Measurements from ENCODE around the gene KRT76.

DNA sequence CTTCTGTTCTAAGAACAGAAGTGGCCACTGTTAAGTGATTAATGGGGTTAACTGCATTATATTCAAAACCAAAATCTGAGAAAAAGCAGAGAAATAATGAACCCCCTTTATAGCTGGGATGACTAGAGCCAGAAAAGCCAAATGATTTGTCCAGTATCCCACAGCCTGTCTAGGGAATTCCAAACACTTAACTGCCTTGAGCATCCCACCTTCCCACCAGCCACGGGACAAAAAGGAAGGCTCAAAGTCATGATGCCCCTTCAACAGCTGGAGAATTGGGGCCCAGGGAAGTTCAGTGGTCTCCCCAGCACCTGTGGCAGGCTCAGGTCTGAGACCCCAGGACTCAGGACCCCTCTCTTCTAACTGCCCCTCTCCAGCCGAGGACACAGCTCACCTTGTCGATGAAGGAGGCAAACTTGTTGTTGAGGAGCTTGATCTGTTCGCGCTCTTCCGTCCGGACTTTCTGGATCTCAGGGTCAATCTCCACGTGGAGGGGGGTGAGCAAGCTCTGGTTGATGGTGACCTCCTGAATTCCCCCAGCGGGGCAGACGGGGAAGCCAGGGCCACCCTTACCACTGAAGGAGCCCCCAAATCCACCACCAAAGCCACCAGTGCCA is 36.2 kb upstream of the KRT76 start:
- TF ChIP-seq, protein P1, sequence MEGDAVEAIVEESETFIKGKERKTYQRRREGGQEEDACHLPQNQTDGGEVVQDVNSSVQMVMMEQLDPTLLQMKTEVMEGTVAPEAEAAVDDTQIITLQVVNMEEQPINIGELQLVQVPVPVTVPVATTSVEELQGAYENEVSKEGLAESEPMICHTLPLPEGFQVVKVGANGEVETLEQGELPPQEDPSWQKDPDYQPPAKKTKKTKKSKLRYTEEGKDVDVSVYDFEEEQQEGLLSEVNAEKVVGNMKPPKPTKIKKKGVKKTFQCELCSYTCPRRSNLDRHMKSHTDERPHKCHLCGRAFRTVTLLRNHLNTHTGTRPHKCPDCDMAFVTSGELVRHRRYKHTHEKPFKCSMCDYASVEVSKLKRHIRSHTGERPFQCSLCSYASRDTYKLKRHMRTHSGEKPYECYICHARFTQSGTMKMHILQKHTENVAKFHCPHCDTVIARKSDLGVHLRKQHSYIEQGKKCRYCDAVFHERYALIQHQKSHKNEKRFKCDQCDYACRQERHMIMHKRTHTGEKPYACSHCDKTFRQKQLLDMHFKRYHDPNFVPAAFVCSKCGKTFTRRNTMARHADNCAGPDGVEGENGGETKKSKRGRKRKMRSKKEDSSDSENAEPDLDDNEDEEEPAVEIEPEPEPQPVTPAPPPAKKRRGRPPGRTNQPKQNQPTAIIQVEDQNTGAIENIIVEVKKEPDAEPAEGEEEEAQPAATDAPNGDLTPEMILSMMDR (IDR thresholded peaks at IDR 0.05 in 8 of 11, conservative IDR thresholded peaks at IDR 0.05 in 3 of 11), result no peak
- no peak for TF ChIP-seq POLR2A (IDR thresholded peaks at IDR 0.05)

All from spleen (tissue), 7 donors.